GM12873 (cell line): ENCODE data around the gene CCDC86.

Experiments
- CTCF ChIP-seq: IDR thresholded peaks from 2 replicates; pipeline ENCODE4 v1.5.1; 2012; ENCODE audit warnings: low read depth, mild to moderate bottlenecking, moderate library complexity, low read length, control low read depth; ENCODE audit not compliant: insufficient read depth; ENCODE audit errors: missing control alignments

The CCDC86 gene

DNA sequence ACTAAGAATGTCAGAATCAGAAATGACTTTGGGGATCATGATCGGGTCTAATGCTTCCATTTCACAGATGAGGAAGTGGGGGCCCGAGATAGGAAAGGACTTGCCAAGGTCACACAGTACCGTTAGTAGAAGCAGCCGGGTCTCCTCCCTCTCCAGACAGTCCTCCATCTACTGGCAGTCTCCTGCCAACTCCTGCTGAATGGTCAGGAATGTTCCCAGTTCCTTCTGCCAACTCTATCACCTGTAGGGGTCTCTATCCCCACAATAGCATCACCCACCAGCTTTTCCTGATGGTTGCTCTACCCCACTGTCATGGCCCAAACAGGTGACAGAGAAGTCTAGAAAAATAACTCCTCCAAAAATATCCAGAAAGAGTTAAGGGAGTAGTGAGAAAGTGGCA lies 23.9 kb upstream of the CCDC86 start:
- no peak for TF ChIP-seq CTCF

DNA sequence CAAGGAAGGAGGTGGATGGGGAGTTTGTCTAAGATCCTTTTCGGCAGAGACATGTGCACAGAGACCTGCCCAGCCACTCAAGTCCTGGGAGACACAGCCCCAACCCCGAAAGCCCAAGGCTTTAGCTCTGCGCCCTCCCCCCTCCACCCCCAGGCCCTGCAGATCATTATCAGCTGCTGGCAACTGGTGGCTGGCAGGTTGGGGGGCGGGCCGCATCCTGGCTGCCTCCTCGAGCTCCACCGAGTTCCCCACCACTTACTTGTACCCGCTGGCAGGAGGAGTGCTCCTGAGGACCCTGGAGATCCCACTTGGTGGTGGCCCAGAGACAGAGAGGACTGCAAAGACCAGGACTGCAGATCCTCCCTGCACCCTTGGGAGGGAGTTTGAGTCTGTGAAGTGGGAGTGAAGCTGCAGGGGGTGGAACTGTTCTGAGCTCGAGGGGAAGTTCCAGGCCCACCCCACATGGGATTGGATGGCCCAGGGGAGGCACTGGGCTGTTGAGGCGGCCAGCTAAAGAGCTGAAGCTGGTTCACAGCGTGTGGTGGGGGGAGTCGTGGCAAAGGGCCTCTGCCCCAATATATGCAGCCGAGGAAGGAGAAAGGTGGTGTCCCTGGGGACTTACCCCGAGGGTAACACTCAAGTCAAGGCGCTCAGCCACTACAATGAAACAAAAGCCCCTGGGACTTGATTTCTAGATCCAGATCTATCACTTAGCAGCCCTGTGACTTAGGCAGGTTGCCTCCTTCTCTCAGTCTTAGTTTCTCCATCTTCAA lies 19.9 kb upstream of the CCDC86 start:
- TF ChIP-seq CTCF = no peak

DNA sequence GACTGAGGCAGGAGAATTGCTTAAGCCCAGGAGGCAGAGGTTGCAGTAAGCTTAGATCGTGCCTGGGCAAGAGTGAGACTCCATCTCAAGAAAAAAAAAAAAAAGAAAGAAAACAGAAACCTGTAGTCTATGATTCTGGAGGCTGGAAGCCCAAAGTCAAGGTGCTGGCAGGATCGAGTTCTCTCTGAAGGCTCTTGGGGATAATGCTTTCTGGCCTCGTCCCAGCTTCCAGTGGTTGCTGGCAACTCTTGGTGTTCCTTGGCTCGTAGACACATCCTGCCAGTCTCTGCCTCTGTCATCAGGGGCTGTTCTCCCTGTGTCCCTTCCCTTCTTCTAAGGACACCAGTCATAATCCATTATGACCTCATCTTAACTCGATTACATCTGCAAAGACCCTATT lies 16.8 kb upstream of the CCDC86 start:
- no peak for TF ChIP-seq CTCF

GRCh38 chr11:60825790-60826189 lies 16.1 kb upstream of the CCDC86 start:
- TF ChIP-seq CTCF = no peak

DNA sequence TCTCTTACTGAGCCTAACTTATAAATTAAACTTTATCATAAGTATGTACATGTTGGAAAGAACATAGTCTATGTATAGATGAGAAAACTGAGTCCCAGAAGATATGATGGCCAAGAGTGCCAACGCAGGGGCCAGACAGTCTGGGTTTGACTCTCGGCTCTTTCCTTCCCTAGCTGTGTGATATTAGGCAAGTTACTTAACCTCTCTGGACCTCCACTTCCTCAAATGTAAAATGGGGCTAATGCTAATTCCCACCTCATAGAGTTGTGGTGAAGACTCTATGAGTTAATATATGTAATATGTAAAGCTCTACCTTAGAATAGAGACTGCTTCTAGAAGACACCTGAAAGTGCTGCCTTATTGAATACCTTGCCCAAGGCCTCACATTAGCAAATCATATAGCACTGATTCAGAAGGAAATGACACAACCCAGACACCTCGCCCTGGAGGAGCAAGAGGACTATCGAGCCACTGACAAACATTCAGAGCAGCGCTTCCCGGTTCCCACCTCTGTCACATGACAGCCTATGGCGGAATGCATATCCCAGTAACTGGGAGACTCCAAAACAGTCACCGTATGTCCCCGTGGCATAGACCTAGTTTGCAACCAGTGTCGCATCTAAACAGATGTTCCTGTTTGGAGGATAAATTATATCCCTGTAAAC lies 11.3 kb upstream of the CCDC86 start:
- no peak for TF ChIP-seq CTCF

GRCh38 chr11:60831143-60831500 lies 10.8 kb upstream of the CCDC86 start:
- TF ChIP-seq CTCF = peak; percentile 94

GRCh38 chr11:60831501-60832079 lies 10.3 kb upstream of the CCDC86 start:
- TF ChIP-seq CTCF = no peak
